ENCODE results near the gene CDH2.

Gene CDH2

DNA sequence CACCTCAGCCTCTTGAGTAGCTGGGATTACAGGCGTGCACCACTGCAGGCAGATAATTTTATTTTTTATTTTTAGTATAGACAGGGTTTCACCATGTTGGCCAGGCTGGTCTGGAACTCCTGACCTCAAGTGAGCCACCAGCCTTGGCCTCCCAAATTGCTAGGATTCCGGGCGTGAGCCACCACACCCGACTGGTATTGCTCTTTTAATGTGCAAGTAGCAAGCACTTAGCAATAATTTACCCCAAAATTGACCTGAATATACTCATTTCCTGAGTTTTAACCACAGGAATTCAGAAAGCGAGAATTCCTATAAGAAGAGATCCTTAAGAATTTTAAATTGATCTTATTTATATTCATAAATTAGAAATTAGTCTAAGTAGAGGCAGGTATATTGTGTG is 169.1 kb downstream of the CDH2 start:
- TF ChIP-seq ZNF274 (IDR thresholded peaks at IDR 0.05; ENCODE audit: low read depth, low read length) = no peak
- no peak overlapping the region for H3K4me3 ChIP-seq (ENCODE audit: low read length)

DNA sequence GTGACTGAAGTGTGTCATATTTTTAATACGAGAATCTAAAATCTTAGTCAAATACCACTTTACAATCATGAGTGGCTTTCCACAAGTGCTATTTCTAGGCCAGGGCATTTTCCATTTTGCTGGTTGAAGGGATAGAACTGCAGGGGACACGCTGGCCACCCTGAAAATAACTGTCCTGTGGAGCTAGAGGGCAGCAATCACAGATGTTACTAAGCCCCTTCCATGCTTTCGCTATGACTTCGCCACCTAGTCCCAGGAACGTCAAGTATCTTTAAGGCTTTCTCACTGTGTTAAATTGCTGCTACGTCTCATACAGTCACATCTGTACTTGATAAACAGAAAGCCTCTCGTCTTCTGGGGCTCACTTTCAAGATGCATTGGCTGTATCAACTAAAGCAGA is 171.8 kb downstream of the CDH2 start:
- TF ChIP-seq ZNF274 (IDR thresholded peaks at IDR 0.05; ENCODE audit: low read depth, low read length) = no peak
- no peak overlapping the region for H3K4me3 ChIP-seq (ENCODE audit: low read length)

DNA sequence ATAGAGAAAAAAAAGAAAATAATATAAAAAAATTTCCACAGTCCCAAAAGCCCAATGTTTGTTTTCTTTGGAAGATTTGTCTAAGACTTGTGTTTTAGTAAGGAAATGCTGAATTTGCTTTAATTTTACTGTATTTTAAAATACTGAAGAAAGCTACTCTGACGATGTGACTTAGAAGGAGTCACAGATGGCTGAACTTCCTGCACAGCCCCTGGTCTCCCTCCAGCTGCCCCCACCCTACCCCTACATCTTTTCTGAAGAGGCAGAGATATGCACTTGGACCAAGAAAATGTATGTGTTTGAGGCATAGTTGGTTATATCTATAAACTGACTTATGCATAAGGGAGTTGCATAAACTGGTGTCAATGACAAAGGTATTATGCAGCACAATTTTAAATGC is 172.3 kb downstream of the CDH2 start:
- no peak overlapping the region for H3K4me3 ChIP-seq (ENCODE audit: low read length)
- no peak for TF ChIP-seq ZNF274 (IDR thresholded peaks at IDR 0.05; ENCODE audit: low read depth, low read length)

DNA sequence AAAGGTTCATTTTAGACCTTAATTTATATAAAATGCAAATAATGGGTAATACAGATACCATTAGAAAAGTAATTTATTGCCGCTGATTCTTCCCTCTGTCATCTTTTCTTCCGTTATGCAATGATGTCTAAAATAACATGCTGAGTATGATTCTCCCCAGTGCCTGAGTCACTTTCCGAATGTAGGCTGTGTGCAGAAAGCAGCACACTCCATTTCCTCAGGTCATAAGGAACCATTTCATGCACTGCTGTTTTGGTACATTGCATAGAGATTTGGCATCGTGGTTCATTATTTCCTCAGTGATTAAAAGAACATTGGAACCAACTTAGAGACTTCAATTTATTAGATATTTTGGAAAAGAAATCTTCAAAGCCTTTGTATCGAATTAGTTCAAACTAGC is 173.5 kb downstream of the CDH2 start:
- H3K4me3 ChIP-seq (ENCODE audit: low read length) = no peak overlapping the region
- TF ChIP-seq ZNF274 (IDR thresholded peaks at IDR 0.05; ENCODE audit: low read depth, low read length) = no peak

DNA sequence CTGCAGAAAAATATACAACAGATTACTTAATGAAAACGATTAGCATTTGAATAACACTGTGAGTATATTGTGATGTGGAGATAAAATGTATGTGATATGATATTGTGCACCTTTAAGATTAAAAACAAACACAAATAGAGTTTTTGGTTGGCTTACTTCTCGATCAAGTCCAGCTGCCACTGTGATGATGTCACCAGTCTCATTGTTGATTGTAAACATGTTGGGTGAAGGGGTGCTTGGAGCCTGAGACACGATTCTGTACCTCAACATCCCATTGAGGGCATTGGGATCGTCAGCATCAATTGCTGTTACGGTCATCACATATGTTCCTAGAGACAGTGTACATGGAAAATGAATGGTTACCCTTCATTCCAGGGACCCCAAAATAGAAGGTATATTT is 174.1 kb downstream of the CDH2 start:
- no peak for TF ChIP-seq ZNF274 (IDR thresholded peaks at IDR 0.05; ENCODE audit: low read depth, low read length)
- no peak overlapping the region for H3K4me3 ChIP-seq (ENCODE audit: low read length)

DNA sequence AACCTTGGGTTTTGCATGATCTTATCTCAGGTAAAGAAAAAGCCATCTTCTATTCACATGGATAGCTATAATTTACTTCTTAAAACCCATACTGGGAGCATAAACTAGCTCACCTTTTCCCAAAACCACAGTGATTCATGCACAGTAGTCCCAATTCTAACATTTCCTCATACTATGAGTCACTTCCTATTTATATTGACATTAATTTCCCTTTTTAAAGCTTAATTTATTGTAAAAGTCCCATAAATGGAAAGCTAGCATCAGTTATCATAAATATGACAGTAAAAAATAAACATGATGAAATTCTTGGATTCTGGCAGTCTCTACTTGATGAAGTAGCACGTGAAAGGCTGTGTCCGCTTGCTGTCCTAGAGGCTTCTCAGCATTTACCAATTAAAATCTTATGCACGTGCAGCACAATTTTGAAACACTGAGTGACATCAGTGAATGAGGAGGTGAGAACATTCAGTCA is 180.1 kb downstream of the CDH2 start:
- TF ChIP-seq ZNF274 (IDR thresholded peaks at IDR 0.05; ENCODE audit: low read depth, low read length) = no peak

DNA sequence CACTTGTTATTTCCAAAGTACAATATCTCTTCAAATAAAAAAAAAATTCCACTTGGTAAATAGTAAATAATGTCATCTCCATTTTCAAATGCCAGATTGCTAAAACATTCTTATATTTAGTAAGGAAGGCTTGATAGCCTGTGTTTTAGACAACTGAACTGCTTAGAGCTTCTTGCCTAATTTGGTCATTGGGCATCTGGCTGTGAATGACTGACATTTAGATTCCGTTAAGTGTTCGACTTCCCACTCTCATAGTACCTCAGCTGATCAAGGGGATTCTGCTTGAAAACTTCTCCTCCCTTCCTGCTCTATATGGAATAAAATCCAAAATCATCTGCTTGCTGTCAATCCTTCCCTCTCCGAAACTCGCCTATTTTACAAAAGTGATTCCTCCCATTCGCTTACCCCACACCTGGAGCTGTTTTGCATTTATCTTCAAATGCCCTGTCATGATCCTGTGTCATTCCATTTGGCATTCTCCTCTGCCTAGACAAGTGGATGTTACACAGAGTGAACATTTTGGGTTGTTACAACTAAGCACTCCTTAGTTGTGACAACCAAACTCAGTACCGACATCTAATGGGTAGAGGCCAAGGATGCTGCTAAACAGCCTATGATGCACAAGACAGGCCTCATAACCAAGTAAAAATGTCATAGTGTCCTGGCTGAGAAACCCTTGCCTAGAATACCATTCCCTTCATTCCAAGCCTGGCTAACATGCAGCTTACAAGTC is 181.0 kb downstream of the CDH2 start:
- no peak for TF ChIP-seq ZNF274 (IDR thresholded peaks at IDR 0.05; ENCODE audit: low read depth, low read length)

More for the DNA sequence above, 180.1 kb downstream of the CDH2 start:
- H3K4me3 ChIP-seq (ENCODE audit: low read length) = no peak overlapping the region

DNA sequence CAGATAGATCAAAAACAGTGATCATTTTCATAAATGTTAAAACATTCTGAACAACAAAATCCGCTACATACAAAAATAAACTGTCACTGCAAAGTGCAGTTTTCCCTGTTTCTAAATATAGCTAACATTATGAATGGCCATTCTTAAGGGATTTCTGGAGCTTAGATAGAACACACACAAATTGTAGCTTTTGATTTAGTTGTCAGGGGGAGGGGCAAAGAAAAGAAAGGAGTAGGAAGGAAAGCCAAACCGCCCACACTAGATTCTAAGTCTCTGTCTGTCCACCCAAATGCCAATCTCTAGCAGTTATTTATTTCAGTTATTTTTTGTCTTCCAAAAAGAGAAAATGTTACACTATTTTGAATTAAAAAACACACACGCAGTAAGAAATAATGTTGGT is 182.4 kb downstream of the CDH2 start:
- no peak for TF ChIP-seq ZNF274 (IDR thresholded peaks at IDR 0.05; ENCODE audit: low read depth, low read length)
- no peak overlapping the region for H3K4me3 ChIP-seq (ENCODE audit: low read length)

More for the DNA sequence above, 181.0 kb downstream of the CDH2 start:
- no peak overlapping the region for H3K4me3 ChIP-seq (ENCODE audit: low read length)

DNA sequence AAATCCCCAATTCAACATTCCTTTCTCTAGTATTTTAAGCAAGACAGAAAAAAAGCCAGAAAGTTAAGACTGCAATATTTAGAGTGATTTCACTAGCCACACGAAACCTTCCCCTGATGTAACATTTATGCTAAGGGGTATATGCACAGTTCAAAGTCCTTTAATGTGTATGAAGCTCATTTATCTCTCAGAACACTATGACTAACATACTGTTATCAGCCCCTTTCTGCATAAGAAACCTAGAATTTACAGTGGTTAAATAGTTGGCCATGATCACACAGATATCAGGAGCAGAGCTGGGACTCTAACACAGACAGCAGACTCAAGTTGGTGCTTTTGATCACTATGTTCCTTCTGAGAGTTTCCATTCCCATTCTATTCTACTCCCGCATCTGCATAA is 185.5 kb downstream of the CDH2 start:
- TF ChIP-seq ZNF274 (IDR thresholded peaks at IDR 0.05; ENCODE audit: low read depth, low read length) = no peak
- no peak overlapping the region for H3K4me3 ChIP-seq (ENCODE audit: low read length)

DNA sequence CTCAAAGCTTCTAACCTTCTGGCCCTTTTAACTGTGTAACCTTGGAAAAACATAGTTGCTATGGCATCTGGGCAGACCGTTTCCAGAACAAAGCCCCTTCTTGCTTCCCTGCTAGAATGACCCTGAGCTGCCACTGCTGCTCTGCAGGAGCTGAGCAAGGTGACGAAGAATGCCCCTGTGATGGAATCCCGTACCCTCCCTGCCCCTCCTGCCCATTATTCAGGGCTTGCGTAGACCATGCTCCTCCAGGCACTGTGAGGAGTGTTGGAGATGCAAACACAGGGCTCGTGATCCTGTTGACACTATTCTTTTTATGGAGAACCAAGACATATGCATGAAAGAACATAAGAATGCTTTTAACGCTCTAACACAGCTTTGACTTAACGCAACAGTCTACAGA is 191.1 kb downstream of the CDH2 start:
- H3K4me3 ChIP-seq (ENCODE audit: low read length) = no peak overlapping the region
- no peak for TF ChIP-seq ZNF274 (IDR thresholded peaks at IDR 0.05; ENCODE audit: low read depth, low read length)

DNA sequence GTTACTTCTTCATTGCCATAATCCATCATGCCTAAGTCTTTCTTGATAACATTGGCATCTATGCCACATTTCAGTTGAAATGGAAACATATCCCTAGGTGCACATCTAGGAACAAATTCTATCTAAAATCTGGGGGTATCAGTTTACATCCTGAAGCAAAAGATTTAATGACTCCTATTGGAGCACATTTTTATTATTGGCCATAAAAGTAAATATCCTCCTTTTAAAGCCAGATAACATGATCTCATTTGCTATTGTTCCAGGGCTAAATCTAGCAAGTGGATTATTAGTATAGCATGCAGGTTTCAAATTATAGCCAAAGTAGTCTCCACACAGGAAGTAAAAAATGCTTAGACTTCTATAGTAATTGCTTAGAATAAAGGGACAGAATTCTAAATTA is 193.2 kb downstream of the CDH2 start:
- H3K4me3 ChIP-seq (ENCODE audit: low read length) = no peak overlapping the region
- TF ChIP-seq ZNF274 (IDR thresholded peaks at IDR 0.05; ENCODE audit: low read depth, low read length) = no peak

DNA sequence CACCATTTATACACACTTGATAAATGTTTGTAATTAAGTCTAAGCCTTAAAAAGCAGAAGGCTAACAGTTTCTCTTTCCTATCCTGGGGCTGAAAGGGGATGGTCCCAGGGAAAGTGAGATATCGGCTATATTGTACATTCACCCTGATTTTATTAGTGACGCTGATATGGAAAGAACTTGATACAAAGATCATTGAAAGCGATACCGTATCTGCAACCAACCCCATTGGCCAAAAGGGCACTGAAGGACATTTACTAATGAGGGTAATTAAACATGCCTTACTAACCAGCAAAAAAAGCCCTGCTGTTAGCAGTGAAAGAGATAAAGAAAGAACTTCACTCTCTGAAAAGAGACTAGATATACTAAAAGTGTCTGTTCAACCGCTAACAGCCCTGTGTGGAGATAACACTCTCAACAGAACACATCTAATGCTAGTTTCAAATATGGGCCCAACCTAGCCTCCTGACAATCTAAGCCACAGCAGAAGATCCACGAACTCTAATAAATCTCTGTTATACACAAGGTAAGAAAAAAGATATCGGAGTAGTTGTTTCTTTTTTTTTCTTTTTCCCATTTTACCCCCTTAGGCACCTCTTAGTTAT is 200.0 kb downstream of the CDH2 start:
- TF ChIP-seq ZNF274 (IDR thresholded peaks at IDR 0.05; ENCODE audit: low read depth, low read length) = no peak
- H3K4me3 ChIP-seq (ENCODE audit: low read length) = no peak overlapping the region

DNA sequence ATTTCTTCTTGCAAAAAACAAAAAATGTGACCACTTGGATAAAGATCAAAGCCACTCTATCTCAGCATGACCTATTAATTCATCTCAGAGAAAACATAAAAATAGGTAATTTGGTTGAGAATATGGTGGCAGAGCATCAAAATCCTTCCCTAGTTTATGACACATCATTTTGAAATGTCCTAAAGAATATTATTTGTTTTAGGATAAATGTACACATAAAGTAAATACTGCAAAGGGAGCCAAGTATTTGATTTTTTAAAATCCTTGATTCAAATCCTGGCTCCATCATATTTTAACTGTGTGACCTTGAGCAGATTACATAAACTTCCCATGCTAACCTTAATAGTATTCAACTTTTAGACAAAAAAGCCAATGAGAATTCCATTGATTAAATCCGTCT is 206.6 kb downstream of the CDH2 start:
- H3K4me3 ChIP-seq (ENCODE audit: low read length) = no peak overlapping the region
- no peak for TF ChIP-seq ZNF274 (IDR thresholded peaks at IDR 0.05; ENCODE audit: low read depth, low read length)

DNA sequence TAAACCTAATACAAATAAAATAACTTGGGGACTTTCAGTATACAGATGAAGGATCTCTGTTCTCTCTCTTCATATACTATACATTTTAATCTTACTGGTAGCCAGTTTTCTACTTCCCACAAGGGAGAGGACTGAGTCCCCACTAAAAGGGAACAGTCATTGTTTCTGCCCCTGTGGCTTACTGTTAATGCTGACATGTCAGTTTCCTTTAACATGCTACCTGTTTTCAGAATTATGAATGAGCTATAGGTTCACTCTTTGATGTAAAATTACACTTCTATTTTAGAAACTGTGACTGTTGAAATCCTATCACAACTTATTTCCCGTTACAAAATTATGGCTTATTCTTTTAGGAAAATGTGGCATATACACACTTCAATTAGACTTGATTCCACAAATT is 207.7 kb downstream of the CDH2 start:
- no peak overlapping the region for H3K4me3 ChIP-seq (ENCODE audit: low read length)
- TF ChIP-seq ZNF274 (IDR thresholded peaks at IDR 0.05; ENCODE audit: low read depth, low read length) = no peak
